Activated CD8-positive, alpha-beta memory T cell treated with anti-CD3 and anti-CD28 coated beads for 48 hours (primary cell): ENCODE measurements around the gene BTC.
"Not testable (repeated sequence)": the region's sequence is repeated elsewhere in the genome, so short reads cannot be mapped to it uniquely, and the experiment has no call there.

Source experiments
- DNase-seq, 3 experiments: peaks; one replicate each; pipeline ENCODE4 v3.0.0-alpha.2; 2020; ENCODE audit warnings: low read depth in 2 of 3, low spot score in 2 of 3

BTC gene

DNA sequence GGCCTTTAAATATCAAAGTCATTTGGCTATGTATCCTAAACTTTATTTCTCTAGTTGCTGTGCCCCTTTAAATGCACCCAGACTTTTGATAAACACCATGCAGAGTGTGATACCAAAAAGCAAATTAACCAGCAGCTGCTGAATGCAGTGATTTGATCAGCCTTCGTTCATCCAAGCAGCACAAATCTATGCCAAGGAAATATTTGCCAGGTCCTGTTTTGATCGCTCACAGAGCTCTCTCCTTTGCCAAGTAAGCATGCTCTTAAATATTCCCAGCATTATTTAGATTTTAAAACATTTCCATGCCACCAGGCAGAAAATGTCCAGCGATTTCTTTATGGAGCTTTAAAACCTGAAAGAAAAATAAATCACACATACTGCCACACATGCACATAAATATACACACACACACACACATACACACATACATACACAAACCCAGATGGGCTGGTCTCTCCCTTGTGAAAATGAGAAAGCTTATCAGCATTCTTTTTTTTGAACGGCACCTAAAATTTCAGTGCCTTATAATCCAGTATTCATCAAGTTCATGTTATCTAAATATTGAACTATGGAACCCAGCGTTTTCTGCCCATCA lies 35.7 kb downstream of the BTC start:
- no peak for DNase-seq

DNA sequence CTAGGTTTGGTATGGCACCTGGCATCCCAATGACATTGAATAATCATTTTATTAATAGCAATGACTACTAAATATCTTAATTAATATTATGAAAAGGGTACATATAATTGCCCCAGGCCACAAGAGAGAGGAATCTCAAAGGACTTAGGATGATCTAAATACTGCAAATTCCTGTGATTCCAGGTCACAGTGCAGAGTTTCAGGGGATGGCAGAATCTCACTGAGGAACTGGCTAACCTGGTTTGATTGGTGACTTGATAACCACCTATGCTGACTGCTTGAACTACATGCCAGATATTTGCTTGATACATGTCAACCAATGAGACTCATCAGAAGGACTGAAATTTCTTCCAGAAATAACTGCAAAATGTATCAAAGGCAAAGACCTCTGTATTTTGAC lies 37.2 kb downstream of the BTC start:
- DNase-seq = no peak

DNA sequence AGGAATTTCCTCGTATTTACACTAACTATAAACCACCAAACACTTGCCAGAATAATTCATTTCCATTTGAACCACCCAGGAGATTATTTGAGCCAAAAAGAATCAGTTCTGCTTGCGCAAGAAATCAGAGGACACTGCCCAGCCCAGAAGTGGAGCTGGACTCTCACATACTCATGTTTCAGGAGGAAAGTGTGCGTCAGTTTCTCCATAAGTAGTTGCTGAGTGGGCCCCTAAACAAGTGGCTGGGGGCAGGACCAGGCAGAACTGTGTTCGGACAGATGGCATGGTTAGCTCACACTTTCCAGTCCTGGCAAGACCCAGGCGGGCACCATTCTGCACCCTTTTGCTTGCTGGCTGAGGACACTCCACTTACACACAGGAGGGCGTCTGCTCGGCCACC lies 38.8 kb downstream of the BTC start:
- DNase-seq = no peak

DNA sequence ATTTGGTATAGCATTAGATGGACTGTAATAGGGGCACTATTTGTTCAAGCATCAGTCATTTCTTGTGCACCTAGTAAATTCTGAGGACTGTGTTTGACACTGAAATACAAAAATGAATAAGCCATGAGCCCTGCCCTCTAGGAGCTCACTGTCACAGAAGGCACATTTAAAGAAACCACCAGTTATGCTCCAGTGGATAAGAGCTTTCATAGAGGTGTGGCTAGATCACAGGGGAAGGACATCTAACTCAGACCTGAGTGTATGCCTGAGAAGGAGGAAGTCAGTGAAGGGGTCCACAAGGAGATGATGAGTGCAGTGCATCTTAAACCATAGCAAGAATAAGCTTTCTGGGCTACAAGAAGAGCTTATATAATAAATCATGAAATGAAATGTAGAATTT lies 40.1 kb downstream of the BTC start:
- no peak for DNase-seq

DNA sequence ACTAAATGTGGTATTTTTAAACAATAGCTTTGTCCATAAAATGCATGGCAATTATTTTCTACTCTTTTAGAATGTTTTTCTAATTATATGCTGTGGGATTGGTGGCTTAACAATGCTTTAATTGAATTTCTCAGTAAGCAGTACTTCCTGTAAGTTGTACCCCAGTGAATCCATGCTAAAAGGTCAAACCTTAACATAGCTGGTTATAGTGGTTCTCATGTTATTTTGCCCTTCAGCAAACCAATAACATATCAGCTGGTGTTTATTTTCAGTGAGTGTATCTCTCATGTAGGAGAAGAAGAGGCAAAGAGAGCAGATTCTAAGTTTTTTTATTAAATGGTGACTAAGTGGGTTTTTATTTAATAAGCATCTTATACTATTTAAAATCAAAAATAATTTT lies 41.5 kb downstream of the BTC start:
- no peak for DNase-seq

DNA sequence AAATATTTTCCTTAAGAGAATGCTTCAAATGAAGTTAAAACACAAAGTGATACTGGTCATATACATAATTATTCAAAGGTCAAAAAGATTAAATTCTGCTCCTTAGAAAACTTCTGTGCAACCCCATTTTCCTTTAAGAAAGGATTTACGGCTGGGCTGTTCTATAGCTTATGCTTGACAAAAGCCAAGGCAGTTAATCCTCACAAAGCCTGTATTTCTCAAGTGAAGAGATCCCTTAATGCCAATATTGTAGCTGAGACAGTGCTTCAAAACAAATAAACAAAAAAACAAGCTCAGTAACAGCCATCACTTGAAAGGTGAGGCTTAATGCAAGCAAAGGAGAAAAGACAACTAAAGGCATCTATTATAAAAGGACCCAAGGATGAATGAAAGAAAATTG lies 42.5 kb downstream of the BTC start:
- no peak for DNase-seq

DNA sequence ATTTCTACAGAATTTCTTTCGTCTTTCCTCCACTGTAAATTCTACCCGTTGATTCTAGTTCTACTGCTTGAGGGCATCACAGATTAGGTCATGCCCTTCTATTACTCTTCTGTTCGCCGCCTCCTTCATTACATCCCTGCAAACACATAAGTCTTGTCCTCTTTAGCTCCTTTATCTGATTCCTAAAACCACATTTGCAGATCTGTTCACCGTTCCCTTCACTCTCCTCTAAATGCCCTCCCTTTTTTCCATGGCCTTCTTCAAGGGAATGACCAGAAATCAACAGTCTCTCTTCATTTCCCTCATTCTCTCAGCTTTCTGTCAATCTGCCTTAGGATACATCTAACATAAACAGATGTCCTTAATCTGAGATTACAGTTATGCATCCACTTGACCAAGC lies 43.1 kb downstream of the BTC start:
- DNase-seq = no peak

DNA sequence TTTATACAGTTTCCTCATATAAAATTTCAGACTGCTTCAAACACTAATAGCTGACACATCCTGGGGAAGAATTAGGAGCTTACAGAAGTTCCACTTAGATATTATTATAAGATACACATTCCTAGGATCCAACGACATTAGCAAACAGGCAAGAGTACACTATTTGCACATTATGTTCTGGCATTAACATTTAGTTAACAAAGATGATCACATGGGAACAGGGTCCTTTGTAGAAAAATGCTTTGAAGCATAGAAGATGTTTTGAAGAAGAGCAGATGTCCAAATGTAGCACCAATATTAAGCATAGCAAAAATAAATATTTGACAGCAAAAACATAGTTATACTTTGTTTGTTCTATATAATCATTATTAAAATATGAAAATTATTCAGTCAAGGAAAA lies 52.1 kb downstream of the BTC start:
- no peak for DNase-seq

DNA sequence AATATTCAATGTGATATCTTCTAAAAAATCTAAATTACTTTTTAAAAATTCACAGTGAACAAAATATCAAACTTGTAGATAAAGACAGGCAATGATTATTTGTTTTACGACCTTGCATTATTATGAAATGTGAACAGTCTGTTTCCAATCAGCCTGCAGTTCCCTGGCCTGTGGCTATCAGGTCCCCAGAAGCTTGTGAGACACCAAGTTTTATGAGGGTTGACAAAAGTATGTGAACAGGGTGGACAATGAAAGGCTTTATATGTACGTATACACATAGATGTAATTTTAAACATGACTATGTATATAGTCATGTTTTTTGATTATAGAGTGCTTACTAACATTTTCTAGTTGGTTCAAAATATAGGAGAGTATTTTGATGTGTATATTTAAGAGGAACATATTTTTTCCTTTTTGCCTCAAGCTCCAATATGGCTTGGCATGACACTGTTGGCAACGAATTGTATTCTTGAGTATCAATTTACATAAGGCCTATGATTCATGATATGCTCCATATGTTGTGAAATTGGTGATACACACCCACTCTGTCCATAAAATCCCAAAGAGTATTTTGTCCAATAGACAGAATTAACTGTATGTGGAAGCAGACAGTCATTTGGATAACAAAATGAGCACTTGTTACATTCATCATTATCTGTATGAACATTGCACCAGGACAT lies 55.7 kb downstream of the BTC start:
- no peak for DNase-seq

DNA sequence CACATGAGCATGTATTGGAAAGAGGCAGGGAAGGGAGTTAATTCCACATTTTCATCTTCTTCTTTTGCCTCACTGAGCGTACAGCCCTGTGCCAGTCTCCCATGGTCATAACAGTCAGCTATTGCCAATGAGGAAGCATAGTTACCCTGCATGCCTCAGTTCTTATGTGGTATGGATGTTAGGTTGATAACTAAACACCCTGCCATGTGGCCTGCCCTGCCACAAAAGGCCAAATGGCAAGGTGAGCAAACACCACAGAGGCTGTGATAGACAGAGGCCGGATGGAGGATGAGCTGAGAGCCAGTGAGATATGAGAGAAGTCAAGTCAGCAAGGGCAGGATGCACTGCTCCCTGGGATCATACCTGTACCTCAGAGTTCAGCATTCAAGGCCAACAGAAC lies 59.3 kb downstream of the BTC start:
- no peak for DNase-seq

DNA sequence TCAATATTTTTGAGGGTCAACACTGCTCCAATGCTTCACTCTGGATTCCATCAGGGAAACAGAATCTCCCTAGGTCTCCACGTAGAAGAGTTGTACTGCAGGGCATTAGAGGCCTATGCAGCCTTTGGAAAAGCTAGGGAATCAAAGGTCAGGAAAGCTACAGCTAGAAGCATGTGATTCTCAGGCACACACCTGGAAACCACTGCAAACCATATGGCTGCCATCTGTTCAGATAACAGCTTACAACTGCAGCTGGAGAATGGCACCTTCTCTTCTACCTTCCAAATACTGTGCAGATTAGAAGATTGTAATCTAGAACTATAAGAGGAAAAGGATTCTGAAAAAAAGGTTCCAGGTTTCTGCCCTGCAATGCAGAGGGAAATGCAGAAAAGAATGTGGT lies 60.6 kb downstream of the BTC start:
- no peak for DNase-seq

DNA sequence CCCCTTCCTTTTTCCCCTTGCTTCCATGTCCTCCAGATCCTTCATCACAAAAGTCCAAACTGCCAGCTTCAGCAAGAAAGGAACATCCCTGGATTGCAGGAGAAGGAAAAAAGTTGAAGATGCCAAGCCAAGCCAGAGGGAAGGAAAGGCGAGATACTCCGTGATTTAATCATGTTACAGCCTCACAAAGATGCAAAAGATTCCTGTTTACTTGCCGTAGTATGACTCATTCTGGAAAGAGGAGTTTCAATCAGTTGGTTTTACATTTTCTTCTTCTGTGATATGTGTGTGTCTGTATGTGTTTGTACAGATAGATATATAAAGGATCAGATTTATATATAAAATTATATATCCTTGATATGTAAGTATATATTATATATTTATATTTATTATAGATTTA lies 69.3 kb downstream of the BTC start:
- no peak for DNase-seq

DNA sequence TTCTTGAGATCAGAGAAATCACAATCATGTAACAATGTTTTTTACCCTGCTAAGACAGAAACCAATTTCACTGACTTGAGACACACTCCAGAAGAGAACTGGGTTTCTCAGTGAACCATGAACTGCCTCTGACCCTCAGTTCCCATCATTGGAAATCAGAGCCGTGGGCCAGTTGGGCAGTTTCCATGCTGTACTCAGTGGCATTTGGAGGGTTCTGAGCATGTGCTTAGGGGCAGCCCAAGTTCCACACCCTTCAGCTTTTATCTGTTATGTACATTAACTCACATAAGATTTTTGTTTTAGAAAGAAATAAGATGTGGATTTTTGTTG lies 77.9 kb downstream of the BTC start:
- no peak for DNase-seq

DNA sequence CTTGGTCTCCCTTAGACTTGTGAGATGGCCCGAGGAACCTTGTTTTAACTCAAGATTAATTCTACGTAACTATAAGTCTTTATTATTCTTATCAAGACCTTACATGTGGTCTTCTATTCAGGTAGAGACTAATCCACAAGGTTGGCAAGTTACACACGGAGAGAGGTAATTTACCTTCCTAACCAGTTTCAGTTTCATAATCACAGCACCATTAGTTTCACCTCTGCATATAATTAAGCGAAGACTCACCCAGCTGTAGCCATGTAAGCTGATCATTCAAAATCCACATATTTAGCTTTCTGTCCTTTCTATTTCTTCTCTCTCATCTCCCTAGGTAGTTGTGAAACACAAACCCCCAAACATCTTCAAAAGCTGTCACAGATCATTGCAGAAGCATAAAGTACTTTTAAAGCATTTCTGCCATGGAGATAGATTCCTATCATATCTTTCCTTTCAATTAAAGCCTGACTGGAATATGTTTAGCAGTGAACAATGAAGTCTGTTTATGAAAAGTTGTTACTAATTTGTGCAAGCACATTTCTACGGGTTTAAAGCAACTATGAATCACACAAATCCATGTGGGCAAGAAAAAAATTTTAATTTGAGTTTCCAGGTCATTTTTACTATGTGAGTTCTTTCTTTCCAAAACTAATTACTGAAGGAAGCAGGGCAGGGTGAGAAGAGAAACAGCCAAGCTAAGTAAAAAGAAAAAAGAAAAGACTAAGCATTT lies 78.5 kb downstream of the BTC start:
- DNase-seq = no peak

DNA sequence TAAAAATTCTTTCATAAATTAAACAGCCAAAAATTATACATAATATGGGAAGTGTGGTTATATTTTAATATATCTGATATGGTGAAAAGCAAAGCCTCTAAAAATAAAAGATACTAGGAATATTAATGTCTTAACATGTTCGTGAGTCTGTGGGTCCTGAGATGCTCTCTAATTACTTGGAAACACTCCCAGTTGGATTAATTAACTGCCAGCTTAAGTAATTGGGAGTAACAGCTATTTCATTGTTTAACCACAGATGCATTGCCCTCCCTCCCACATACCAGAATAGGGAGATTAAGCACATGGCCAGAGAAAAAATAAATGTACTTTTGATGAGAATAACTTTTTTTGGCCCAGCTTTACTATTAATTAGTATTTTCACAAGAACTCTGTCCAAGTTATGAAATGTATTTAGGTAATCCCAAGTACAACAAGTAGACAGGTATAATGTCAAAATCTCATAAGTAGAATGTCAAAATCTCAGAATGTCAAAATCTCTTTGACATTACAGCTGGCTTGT lies 79.7 kb downstream of the BTC start:
- DNase-seq = no peak

DNA sequence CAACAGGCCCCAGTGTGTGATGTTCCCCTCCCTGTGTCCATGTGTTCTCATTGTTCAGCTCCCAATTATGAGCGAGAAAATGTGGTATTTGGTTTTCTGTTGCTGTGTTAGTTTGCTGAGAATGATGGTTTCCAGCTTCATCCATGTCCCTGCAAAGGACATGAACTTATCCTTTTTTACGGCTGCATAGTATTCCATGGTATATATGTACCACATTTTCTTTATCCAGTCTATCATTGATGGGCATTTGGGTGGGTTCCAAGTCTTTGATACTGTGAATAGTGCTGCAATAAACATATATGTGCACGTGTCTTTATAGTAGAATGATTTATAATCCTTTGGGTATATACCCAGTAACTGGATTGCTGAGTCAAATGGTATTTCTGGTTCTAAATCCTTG lies 86.2 kb downstream of the BTC start:
- not testable (repeated sequence) for DNase-seq
